ENCODE data around the gene SLC35F5.

SLC35F5 gene

GRCh38 chr2:113723411-113723810, 33.0 kb downstream of the SLC35F5 start:
- Histone ChIP-seq H3K27ac (ENCODE audit: low read length) (no peak overlapping the region), H3K9ac (ENCODE audit: low read length) (no peak overlapping the region), H3K27me3 (ENCODE audit: low read depth, low read length) (no peaks in the 10 kb centered on the region), H3K9me3 (ENCODE audit: insufficient read depth, low read length) (no peaks in the 10 kb centered on the region), H3K4me3 (ENCODE audit: low read length) (no peak overlapping the region), H3K36me3 (replicated peaks; ENCODE audit: low read depth, low read length) (peaks cover 7% of the 10 kb centered on the region), H3K4me1 (ENCODE audit: low read length) (no peaks in the 10 kb centered on the region), H4K20me1 (ENCODE audit: insufficient read depth, low read length) (no peaks in the 10 kb centered on the region), H2AFZ (ENCODE audit: low read depth, low read length) (no peak overlapping the region), H3K79me2 (ENCODE audit: low read length) (no peaks in the 10 kb centered on the region), H3K4me2 (ENCODE audit: low read length) (no peak overlapping the region)
- no peak for TF ChIP-seq EZH2phosphoT487 (IDR thresholded peaks at IDR 0.05; ENCODE audit: low read depth)
- TF ChIP-seq CTCF (IDR thresholded peaks at IDR 0.05; ENCODE audit: low read depth, low read length): no peak

DNA sequence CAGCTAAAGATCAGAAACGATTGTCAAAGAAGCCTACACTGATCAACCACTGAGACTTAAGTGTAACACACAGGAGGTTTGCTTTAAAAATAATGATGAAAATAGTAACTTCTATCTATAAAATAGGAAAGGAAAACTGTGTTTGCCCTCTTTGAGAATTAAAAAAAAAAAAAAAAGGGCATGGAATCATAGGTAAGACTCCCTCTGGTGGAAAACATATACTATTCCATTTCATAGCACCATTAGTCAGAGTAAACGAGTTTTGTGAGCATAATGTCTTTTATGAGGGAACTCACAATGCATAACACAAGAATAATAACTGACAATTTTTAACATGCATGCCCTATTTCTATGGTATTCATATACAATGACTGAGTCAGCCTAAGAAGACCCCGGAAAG, 36.3 kb downstream of the SLC35F5 start:
- H3K36me3 ChIP-seq (replicated peaks; ENCODE audit: low read depth, low read length): peaks cover 4% of the 10 kb centered on the region
- no peak overlapping the region for H3K9ac ChIP-seq (ENCODE audit: low read length)
- no peaks in the 10 kb centered on the region for H3K27me3 ChIP-seq (ENCODE audit: low read depth, low read length)
- H3K4me3 ChIP-seq (ENCODE audit: low read length): no peak overlapping the region
- no peaks in the 10 kb centered on the region for H3K9me3 ChIP-seq (ENCODE audit: insufficient read depth, low read length)
- no peaks in the 10 kb centered on the region for H3K4me1 ChIP-seq (ENCODE audit: low read length)
- no peaks in the 10 kb centered on the region for H4K20me1 ChIP-seq (ENCODE audit: insufficient read depth, low read length)
- no peak overlapping the region for H3K27ac ChIP-seq (ENCODE audit: low read length)
- no peaks in the 10 kb centered on the region for H3K79me2 ChIP-seq (ENCODE audit: low read length)
- TF ChIP-seq CTCF (IDR thresholded peaks at IDR 0.05; ENCODE audit: low read depth, low read length): peak; percentile 37
- TF ChIP-seq EZH2phosphoT487 (IDR thresholded peaks at IDR 0.05; ENCODE audit: low read depth): no peak
- H2AFZ ChIP-seq (ENCODE audit: low read depth, low read length): no peak overlapping the region
- no peak overlapping the region for H3K4me2 ChIP-seq (ENCODE audit: low read length)

DNA sequence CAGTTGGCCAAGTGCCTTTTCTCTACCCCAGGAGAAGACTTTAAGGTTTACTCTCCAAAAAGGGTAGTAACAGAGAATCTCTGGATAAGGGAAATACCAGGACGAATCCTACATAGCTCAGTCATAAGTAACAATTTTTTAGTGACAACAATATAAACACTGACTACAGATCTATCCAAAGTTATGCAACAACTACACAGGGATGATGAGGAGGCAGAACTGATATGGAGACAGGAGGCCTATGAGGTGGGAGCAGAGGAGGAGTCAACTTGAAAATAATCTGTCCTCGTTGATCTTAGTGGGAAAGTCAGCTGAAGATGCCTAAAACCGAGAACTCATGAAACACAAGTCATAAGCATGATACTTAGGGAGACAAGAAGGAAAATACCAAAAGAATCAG, 40.2 kb downstream of the SLC35F5 start:
- Histone ChIP-seq H3K36me3 (replicated peaks; ENCODE audit: low read depth, low read length) (peaks cover 9% of the 10 kb centered on the region), H3K4me2 (ENCODE audit: low read length) (no peak overlapping the region), H3K27ac (ENCODE audit: low read length) (no peak overlapping the region), H3K9me3 (ENCODE audit: insufficient read depth, low read length) (no peaks in the 10 kb centered on the region), H3K4me3 (ENCODE audit: low read length) (no peak overlapping the region), H4K20me1 (ENCODE audit: insufficient read depth, low read length) (no peaks in the 10 kb centered on the region), H3K4me1 (ENCODE audit: low read length) (no peaks in the 10 kb centered on the region), H3K9ac (ENCODE audit: low read length) (no peak overlapping the region), H3K27me3 (ENCODE audit: low read depth, low read length) (no peaks in the 10 kb centered on the region), H3K79me2 (ENCODE audit: low read length) (no peaks in the 10 kb centered on the region), H2AFZ (ENCODE audit: low read depth, low read length) (no peak overlapping the region)
- no peak for TF ChIP-seq CTCF (IDR thresholded peaks at IDR 0.05; ENCODE audit: low read depth, low read length)
- no peak for TF ChIP-seq EZH2phosphoT487 (IDR thresholded peaks at IDR 0.05; ENCODE audit: low read depth)

- no peak overlapping the region for H3K4me3 ChIP-seq (ENCODE audit: low read length)
- no peaks in the 10 kb centered on the region for H3K9me3 ChIP-seq (ENCODE audit: insufficient read depth, low read length)
- H3K36me3 ChIP-seq (replicated peaks; ENCODE audit: low read depth, low read length): peaks cover 9% of the 10 kb centered on the region
- H3K9ac ChIP-seq (ENCODE audit: low read length): no peak overlapping the region
- no peak overlapping the region for H2AFZ ChIP-seq (ENCODE audit: low read depth, low read length)
- no peaks in the 10 kb centered on the region for H3K4me1 ChIP-seq (ENCODE audit: low read length)
- no peaks in the 10 kb centered on the region for H3K79me2 ChIP-seq (ENCODE audit: low read length)
- H4K20me1 ChIP-seq (ENCODE audit: insufficient read depth, low read length): no peaks in the 10 kb centered on the region
- no peaks in the 10 kb centered on the region for H3K27me3 ChIP-seq (ENCODE audit: low read depth, low read length)
- H3K4me2 ChIP-seq (ENCODE audit: low read length): no peak overlapping the region
- TF ChIP-seq EZH2phosphoT487 (IDR thresholded peaks at IDR 0.05; ENCODE audit: low read depth): no peak
- TF ChIP-seq CTCF (IDR thresholded peaks at IDR 0.05; ENCODE audit: low read depth, low read length): no peak
- H3K27ac ChIP-seq (ENCODE audit: low read length): no peak overlapping the region
Observed at GRCh38 chr2:113712941-113713340, 43.5 kb downstream of the SLC35F5 start.
